NCI-H82 treated with DMSO at 0.1 percent for 48 hours (cell line): ENCODE measurements around the gene RILPL1.
"Not testable (repeated sequence)": the region's sequence is repeated elsewhere in the genome, so short reads cannot be mapped to it uniquely, and the experiment has no call there.

ENCODE experiments used
- DNase-seq: peaks from one replicate; lab custom pipeline; 2025; ENCODE audit not compliant: unreplicated experiment; lab: John Stamatoyannopoulos, UW

RILPL1 gene

GRCh38 chr12:123433615-123434014 lies 99.9 kb downstream of the RILPL1 start:
- no peak for DNase-seq

- DNase-seq, result not testable (repeated sequence)
Observed at GRCh38 chr12:123431951-123432817, 101.3 kb downstream of the RILPL1 start.

GRCh38 chr12:123429101-123429500 lies 104.4 kb downstream of the RILPL1 start:
- not testable (repeated sequence) for DNase-seq

GRCh38 chr12:123428591-123428990 lies 104.9 kb downstream of the RILPL1 start:
- DNase-seq, result no peak

GRCh38 chr12:123427036-123427769 lies 106.3 kb downstream of the RILPL1 start:
- no peak for DNase-seq

GRCh38 chr12:123421314-123421713 lies 112.2 kb downstream of the RILPL1 start:
- DNase-seq, result no peak
